Spinal cord (tissue), 10 donors: ENCODE results near the gene FAAH2. TPM values are rescaled to one million over a fixed set of nuclear protein-coding genes. Genes with fewer than 3 reads are reported as not detected.
"Not testable (repeated sequence)": the region's sequence is repeated elsewhere in the genome, so short reads cannot be mapped to it uniquely, and the experiment has no call there.

ENCODE experiments used
- DNase-seq, 6 donors: peaks; one replicate each; pipeline versions ENCODE4 v3.0.0 to v3.0.0-alpha.2; 2013 to 2015; ENCODE audit warnings: low spot score in 6 of 6, low read depth in 4 of 6
- H3K27ac ChIP-seq: one replicate; pipeline ENCODE4 v1.5.1; 2013; ENCODE audit warnings: low read depth, low read length, control low read depth
- H3K27me3 ChIP-seq: one replicate; pipeline ENCODE4 v1.6.1; 2013; ENCODE audit warnings: low read length; ENCODE audit not compliant: control insufficient read depth, insufficient read depth
- H3K36me3 ChIP-seq: one replicate; pipeline ENCODE4 v1.6.1; 2013; ENCODE audit warnings: low read length; ENCODE audit not compliant: control insufficient read depth, insufficient read depth
- H3K4me1 ChIP-seq: one replicate; pipeline ENCODE4 v1.6.1; 2013; ENCODE audit warnings: low read length; ENCODE audit not compliant: control insufficient read depth, insufficient read depth
- H3K4me3 ChIP-seq: one replicate; pipeline ENCODE4 v1.5.1; 2013; ENCODE audit warnings: low read depth, low read length, control low read depth
- H3K9me3 ChIP-seq: one replicate; pipeline ENCODE4 v1.6.1; 2013; ENCODE audit warnings: low read length; ENCODE audit not compliant: control insufficient read depth, insufficient read depth
- WGBS: methylation state at CpG from one replicate; pipeline ENCODE4 v1.1.5; 2013; ENCODE audit warnings: missing lambda C conversion rate; ENCODE audit not compliant: insufficient coverage; 5-methylcytosine and 5-hydroxymethylcytosine counted together
- polyA plus RNA-seq, 2 donors: library from polyadenylated mRNA; unstranded; fragments of 120-200 nt; gene quantifications; one replicate each; pipeline ENCODE4 v1.2.1, GENCODE V29; 2013; ENCODE audit not compliant: insufficient read length in 2 of 2
- total RNA-seq, 2 donors: library from RNA; depleted of rRNA in 1 of 2; stranded (reverse); fragments of 120-200 nt in 1 of 2; fragments of >200 nt in 1 of 2; gene quantifications; one replicate each; pipeline versions ENCODE4 v1.2.3 to v1.2.4, GENCODE V29; 2013 to 2014
- donor health status: healthy.

FAAH2 gene
- total and polyA plus RNA-seq, 4 donors = 1.5 to 5.7 (median 4.6) TPM

DNA sequence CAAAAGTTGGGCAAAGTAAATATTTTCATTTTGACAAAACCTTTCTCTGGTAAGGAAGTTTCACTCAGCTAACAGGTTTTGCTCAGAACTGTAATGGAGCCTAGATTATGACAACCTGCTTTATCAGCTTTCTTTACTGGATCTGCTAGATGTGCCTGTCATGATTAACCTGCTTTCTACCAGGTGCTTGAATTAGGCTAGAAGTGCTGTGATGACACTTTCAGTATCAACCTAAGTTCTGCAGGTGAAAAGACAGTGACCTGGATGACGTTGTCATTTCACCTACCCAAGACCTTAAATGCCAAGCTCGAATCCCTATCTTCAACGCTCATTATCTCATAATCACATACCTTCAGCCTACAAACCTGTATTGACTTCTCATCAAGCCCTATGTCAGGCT is 1.5 kb upstream of the FAAH2 start:
- no peak for DNase-seq
- Histone ChIP-seq H3K36me3 (no peaks in the 10 kb centered on the region), H3K27ac (no peak overlapping the region), H3K4me3 (no peak overlapping the region), H3K27me3 (no peaks in the 10 kb centered on the region), H3K9me3 (no peaks in the 10 kb centered on the region), H3K4me1 (no peaks in the 10 kb centered on the region)
- WGBS = 89% methylated on average over 3 of the region's 3 CpGs

DNA sequence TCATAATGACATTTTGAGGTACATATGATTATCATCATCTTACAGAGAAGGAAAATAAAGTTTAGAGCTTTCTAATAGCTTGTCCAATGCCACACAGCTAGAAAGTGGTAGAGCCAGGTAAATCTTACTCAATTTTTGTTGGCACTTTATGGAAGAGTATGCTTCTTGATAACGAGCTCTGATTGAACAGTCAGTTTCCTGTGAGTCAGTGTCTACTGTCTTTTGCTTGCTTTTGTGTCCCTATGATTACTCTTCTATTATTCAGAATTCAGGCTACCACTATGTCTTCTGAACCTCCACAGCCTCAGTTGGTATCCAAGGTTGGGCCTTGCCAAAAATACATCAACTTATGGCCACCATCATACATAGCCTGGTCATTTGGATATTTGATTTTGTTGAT is 2.6 kb downstream of the FAAH2 start:
- H3K36me3 ChIP-seq = no peaks in the 10 kb centered on the region
- 83% methylated on average over 1 of the region's 1 CpG for WGBS
- no peak overlapping the region for H3K27ac ChIP-seq
- H3K4me3 ChIP-seq = no peak overlapping the region
- no peaks in the 10 kb centered on the region for H3K4me1 ChIP-seq
- no peaks in the 10 kb centered on the region for H3K27me3 ChIP-seq
- no peak for DNase-seq
- H3K9me3 ChIP-seq = no peaks in the 10 kb centered on the region

DNA sequence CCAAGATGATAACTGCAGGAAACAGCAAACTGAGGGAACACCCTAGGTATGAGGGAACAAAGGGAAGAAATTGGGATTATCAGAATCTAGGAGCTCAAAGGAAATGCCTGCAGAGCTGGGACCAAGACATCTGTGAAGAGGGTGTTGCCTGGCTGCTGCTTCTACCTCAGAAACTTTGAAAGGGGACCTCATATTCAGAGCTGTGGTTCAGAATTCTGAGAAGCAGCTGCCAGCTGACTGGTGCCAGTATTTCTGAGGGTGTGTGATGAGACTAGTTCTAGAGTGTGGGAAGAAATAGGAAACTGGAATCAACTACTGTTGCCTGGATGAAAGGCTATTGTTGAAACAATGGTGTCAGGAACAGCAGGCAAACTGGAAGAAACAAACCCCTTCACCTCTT is 8.5 kb downstream of the FAAH2 start:
- DNase-seq = no peak
- H3K9me3 ChIP-seq = no peaks in the 10 kb centered on the region
- H3K4me1 ChIP-seq = no peaks in the 10 kb centered on the region
- no peaks in the 10 kb centered on the region for H3K36me3 ChIP-seq
- H3K27me3 ChIP-seq = no peaks in the 10 kb centered on the region
- H3K27ac ChIP-seq = no peak overlapping the region
- H3K4me3 ChIP-seq = no peak overlapping the region

DNA sequence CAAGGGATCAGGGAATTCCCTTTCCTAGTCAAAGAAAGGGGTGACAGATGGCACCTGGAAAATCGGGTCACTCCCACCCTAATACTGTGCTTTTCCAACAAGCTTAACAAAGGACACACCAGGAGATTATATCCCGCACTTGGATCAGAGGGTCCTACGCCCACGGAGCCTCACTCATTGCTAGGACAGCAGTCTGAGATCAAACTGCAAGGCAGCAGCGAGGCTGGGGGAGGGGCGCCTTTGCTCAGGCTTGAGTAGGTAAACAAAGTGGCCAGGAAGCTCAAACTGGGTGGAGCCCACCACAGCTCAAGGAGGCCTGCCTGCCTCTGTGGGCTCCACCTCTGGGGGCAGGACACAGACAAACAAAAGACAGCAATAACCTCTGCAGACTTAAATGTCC is 9.2 kb downstream of the FAAH2 start:
- not testable (repeated sequence) for H3K4me3 ChIP-seq, H3K27me3 ChIP-seq, DNase-seq, H3K27ac ChIP-seq, H3K9me3 ChIP-seq, H3K36me3 ChIP-seq, H3K4me1 ChIP-seq
- WGBS = 77% methylated on average over 3 of the region's 6 CpGs

DNA sequence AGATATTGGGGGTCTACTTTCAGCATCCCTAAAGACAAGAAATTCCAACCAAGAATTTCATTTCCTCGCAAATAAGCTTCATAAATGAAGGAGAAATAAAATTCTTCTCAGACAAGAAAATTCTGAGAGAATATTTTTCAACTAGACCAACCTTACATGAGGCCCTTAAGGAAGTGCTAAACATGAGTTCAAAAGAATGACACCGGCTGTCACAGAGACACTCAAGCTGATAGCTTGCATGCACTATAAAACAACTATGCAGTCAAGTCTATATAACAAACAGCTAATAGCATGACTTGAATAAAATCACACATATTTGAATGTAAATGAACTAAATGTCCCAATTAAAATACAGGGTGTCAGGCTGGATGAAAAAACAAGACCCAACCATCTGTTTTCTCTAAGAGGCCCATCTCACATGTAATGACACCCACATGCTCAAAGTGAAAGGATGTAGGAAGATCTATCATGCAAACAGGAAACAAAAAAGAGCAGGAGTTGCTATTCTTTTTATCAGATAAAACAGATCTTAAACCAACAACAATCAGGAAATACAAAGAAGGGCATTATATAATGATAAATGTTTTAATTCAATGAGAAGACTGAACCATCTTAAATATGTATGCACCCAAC is 27.2 kb downstream of the FAAH2 start:
- no peak overlapping the region for H3K4me3 ChIP-seq
- H3K36me3 ChIP-seq = peaks cover 3% of the 10 kb centered on the region
- no peaks in the 10 kb centered on the region for H3K9me3 ChIP-seq
- H3K4me1 ChIP-seq = no peaks in the 10 kb centered on the region
- H3K27me3 ChIP-seq = no peaks in the 10 kb centered on the region
- H3K27ac ChIP-seq = no peak overlapping the region
- no peak for DNase-seq
- no CpG with 5 or more reads among the region's 2 CpGs for WGBS

DNA sequence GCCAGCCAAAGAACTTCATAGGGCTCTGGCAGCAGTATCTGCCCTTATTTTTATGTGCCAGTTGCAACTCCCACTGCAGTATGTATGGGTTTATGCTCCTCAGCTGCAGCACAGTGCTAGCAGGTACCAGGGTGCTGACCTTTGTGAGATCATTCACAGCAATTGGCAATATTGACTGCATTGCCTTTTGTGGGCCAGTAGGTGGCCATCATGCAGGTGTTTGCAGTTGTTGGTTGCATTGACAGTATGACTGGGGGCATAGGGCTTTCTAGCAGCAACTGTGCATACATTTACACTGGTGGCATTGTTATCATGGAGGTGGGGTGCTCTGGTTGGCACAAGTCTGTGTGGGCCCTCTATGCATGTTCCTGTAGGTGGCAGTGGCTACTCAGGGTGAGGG is 42.5 kb downstream of the FAAH2 start:
- Histone ChIP-seq H3K4me3 (no peak overlapping the region), H3K4me1 (no peaks in the 10 kb centered on the region), H3K27ac (no peak overlapping the region), H3K36me3 (no peaks in the 10 kb centered on the region), H3K27me3 (no peaks in the 10 kb centered on the region), H3K9me3 (no peaks in the 10 kb centered on the region)
- no peak for DNase-seq

DNA sequence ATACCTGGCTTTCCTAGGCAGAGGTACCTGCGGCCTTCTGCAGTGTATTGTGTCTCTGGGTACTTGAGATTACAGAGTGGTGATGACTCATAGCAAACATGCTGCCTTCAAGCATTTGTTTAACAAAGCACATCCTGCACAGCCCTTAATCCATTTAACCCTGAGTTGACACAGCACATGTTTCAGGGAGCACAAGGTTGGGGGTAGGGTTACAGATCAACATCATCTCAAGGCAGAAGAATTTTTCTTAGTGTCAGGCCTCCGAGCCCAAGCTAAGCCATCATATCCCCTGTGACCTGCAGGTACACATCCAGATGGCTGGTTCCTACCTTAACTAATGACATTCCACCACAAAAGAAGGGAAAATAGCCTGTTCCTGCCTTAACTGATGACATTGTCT is 49.3 kb downstream of the FAAH2 start:
- not testable (repeated sequence) for H3K27me3 ChIP-seq, H3K4me1 ChIP-seq, H3K27ac ChIP-seq, DNase-seq, H3K9me3 ChIP-seq, H3K4me3 ChIP-seq, H3K36me3 ChIP-seq
- WGBS = no CpG with 5 or more reads among the region's 2 CpGs

DNA sequence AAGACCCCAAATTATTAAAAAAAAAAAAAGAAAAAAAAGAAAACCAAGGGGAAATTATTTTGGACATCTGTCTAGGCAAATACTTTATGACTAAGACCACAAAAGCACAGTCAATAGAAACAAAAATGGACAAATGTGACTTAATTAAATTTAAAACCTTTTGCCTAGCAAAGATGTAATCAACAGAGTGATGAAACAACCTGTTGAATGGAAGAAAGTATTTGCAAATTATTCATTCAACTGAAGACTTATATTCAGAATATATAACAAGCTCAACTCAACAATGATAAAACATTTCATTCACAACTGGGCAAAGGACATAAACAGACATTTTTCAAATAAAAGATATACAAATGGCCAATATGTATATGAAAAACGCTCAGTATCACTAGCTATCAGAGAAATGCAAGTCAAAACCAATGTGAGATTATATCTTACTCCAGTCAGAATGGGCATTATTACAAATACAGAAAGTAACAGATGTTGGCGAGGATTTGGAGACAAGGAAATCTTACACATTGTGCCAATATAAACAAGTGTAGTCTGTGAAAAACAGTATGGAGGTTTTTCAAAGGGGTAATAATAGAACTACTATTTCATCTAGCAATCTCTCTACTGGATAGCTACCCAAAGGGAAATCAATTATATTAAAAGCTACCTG is 67.1 kb downstream of the FAAH2 start:
- H3K4me3 ChIP-seq = no peak overlapping the region
- no CpG with 5 or more reads among the region's 2 CpGs for WGBS

DNA sequence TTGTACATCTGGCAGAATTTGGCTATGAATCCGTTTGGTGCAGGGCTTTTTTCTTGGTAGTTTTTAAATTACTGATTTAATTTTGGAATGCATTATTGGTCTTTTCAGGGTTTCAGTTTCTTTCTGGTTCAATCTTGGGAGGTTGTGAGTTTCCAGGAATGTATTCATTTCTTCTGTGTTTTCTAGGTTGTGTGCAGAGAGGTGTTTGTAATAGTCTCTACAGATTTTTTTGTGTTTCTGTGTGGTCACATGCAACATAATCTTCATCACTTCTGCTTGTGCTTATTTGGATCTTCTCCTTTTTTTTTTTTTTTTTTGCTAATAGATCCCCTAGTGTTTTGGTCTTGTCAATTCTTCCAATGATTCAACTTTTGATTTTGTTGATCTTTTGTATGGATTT is 77.6 kb downstream of the FAAH2 start:
- Histone ChIP-seq H3K9me3 (no peaks in the 10 kb centered on the region), H3K27me3 (no peaks in the 10 kb centered on the region), H3K36me3 (no peaks in the 10 kb centered on the region), H3K4me1 (no peaks in the 10 kb centered on the region), H3K27ac (no peak overlapping the region), H3K4me3 (no peak overlapping the region)
- WGBS = 20% methylated on average over 1 of the region's 1 CpG
- DNase-seq = no peak

More for the DNA sequence above, 67.1 kb downstream of the FAAH2 start:
- Histone ChIP-seq H3K27ac (no peak overlapping the region), H3K4me1 (no peaks in the 10 kb centered on the region), H3K36me3 (no peaks in the 10 kb centered on the region), H3K27me3 (no peaks in the 10 kb centered on the region), H3K9me3 (no peaks in the 10 kb centered on the region)
- no peak for DNase-seq

DNA sequence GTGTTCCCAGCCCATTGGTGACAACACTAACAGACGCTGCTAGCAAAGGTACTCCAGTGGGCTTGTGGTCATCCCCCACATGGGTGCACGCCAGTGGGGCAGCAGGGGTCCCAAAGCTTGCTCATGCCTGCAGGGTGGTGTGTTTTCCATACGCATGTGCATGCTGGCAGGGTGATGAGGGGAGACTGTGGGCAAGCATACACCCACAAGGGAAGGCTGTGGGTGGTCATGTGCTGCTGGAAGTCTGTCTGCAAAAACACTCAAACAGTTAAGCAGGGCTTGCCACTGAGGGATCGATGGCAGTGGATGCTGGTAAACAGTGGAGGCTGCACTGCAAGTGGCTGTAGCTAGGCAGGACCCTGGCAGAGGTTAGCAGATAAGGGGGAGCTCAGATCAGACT is 79.9 kb downstream of the FAAH2 start:
- DNase-seq = no peak
- Histone ChIP-seq H3K27me3 (no peaks in the 10 kb centered on the region), H3K27ac (no peak overlapping the region), H3K9me3 (no peaks in the 10 kb centered on the region), H3K4me3 (no peak overlapping the region), H3K36me3 (no peaks in the 10 kb centered on the region), H3K4me1 (no peaks in the 10 kb centered on the region)
- WGBS = 69% methylated on average over 4 of the region's 4 CpGs
